Activated T-cell treated with anti-CD3 and anti-CD28 coated beads, Interleukin-2, amount 50 U/mL, for 72 hours (primary cell): Measurements from ENCODE around the gene NEUROD6. TPM values are rescaled to one million over a fixed set of nuclear protein-coding genes. Genes with fewer than 3 reads are reported as not detected.

ENCODE experiments used
- ATAC-seq, 2 donors: fragments of 150-1000 bp; cut with Tn5 transposase; replicated peaks in 1 of 2; 2 replicates each; pipeline ENCODE4 v1.10.0; 2021; ENCODE audit warnings: moderate library complexity in 2 of 2, mild to moderate bottlenecking in 1 of 2
- DNase-seq, 2 donors: peaks; one replicate each; pipeline ENCODE4 v3.0.0; 2021 to 2022; ENCODE audit warnings: mixed read lengths in 1 of 2
- H3K27ac Mint-ChIP-seq: one replicate; pipeline ENCODE4 v1.8.0; 2022; ENCODE audit warnings: mild to moderate bottlenecking, moderate library complexity, mixed read lengths
- H3K27me3 Mint-ChIP-seq: one replicate; pipeline ENCODE4 v1.8.0; 2022; ENCODE audit warnings: low read depth, mixed read lengths
- H3K36me3 Mint-ChIP-seq, 2 donors: one replicate each; pipeline ENCODE4 v1.8.0; 2022; ENCODE audit warnings: mixed read lengths in 2 of 2, mild to moderate bottlenecking in 1 of 2; ENCODE audit not compliant: insufficient read depth in 2 of 2
- H3K4me1 Mint-ChIP-seq: one replicate; pipeline ENCODE4 v1.8.0; 2022; ENCODE audit warnings: low read depth, mixed read lengths
- H3K4me3 Mint-ChIP-seq, 2 donors: one replicate each; pipeline ENCODE4 v1.8.0; 2022; ENCODE audit warnings: mild to moderate bottlenecking in 2 of 2, mixed read lengths in 2 of 2, moderate library complexity in 2 of 2
- H3K9me3 Mint-ChIP-seq, 2 donors: one replicate each; pipeline ENCODE4 v1.8.0; 2022; ENCODE audit warnings: mixed read lengths in 2 of 2
- total RNA-seq, 2 donors: library from RNA; stranded (reverse); gene quantifications; one replicate each; pipeline ENCODE4 v1.2.3, GENCODE V29; 2022

The NEUROD6 gene
- total RNA-seq, 2 donors from 2014 or later: not detected

GRCh38 chr7:31343516-31344305 is 3.2 kb upstream of the NEUROD6 start:
- Mint-ChIP-seq H3K4me1 (no peaks in the 10 kb centered on the region), H3K27me3 (peaks cover 5% of the 10 kb centered on the region), H3K27ac (no peak overlapping the region), H3K9me3 (peaks cover 0 to 4% of the 10 kb centered on the region in 2 donors), H3K4me3 (no peak overlapping the region), H3K36me3 (no peaks in the 10 kb centered on the region)
- no peak for DNase-seq
- ATAC-seq: no peak

- ATAC-seq (no peak), DNase-seq (no peak)
- no peak overlapping the region for H3K4me3 Mint-ChIP-seq
- H3K27ac Mint-ChIP-seq: no peak overlapping the region
- H3K4me1 Mint-ChIP-seq: no peaks in the 10 kb centered on the region
- peaks cover 0 to 4% of the 10 kb centered on the region in 2 donors for H3K9me3 Mint-ChIP-seq
- peaks cover 12% of the 10 kb centered on the region for H3K27me3 Mint-ChIP-seq
- H3K36me3 Mint-ChIP-seq: no peaks in the 10 kb centered on the region
These were observed 615 bp upstream of the NEUROD6 start for GRCh38 chr7:31341141-31341540.

GRCh38 chr7:31340051-31340450 is 475 bp downstream of the NEUROD6 start:
- Mint-ChIP-seq H3K9me3 (no peaks in the 10 kb centered on the region), H3K4me1 (no peaks in the 10 kb centered on the region), H3K27me3 (peaks cover 23% of the 10 kb centered on the region), H3K36me3 (peaks cover 0 to 1% of the 10 kb centered on the region in 2 donors), H3K4me3 (no peak overlapping the region), H3K27ac (no peak overlapping the region)
- no peak for DNase-seq
- no peak for ATAC-seq

- H3K4me3 Mint-ChIP-seq: no peak overlapping the region
- peaks cover 0 to 2% of the 10 kb centered on the region in 2 donors for H3K36me3 Mint-ChIP-seq
- DNase-seq (no peak), ATAC-seq (no peak)
- H3K27ac Mint-ChIP-seq: no peak overlapping the region
- peaks cover 27% of the 10 kb centered on the region for H3K27me3 Mint-ChIP-seq
- H3K9me3 Mint-ChIP-seq: no peaks in the 10 kb centered on the region
- no peaks in the 10 kb centered on the region for H3K4me1 Mint-ChIP-seq
These were observed 1.8 kb downstream of the NEUROD6 start for GRCh38 chr7:31338706-31339105.

GRCh38 chr7:31337002-31337565 is 3.4 kb downstream of the NEUROD6 start:
- Mint-ChIP-seq H3K4me1 (no peaks in the 10 kb centered on the region), H3K27me3 (peaks cover 27% of the 10 kb centered on the region), H3K4me3 (no peak overlapping the region), H3K36me3 (peaks cover 0 to 2% of the 10 kb centered on the region in 2 donors), H3K27ac (no peak overlapping the region), H3K9me3 (peaks cover 2 to 4% of the 10 kb centered on the region in 2 donors)
- ATAC-seq (no peak), DNase-seq (no peak)

- Mint-ChIP-seq H3K4me1 (no peaks in the 10 kb centered on the region), H3K27me3 (peaks cover 27% of the 10 kb centered on the region), H3K27ac (no peak overlapping the region), H3K4me3 (no peak overlapping the region), H3K9me3 (peaks cover 2 to 4% of the 10 kb centered on the region in 2 donors), H3K36me3 (peaks cover 0 to 2% of the 10 kb centered on the region in 2 donors)
- DNase-seq: no peak
- ATAC-seq: no peak
These were observed 4.1 kb downstream of the NEUROD6 start for GRCh38 chr7:31336202-31337001.

- no peak for DNase-seq
- H3K36me3 Mint-ChIP-seq: peaks cover 0 to 2% of the 10 kb centered on the region in 2 donors
- H3K4me3 Mint-ChIP-seq: no peak overlapping the region
- peaks cover 27% of the 10 kb centered on the region for H3K27me3 Mint-ChIP-seq
- no peaks in the 10 kb centered on the region for H3K4me1 Mint-ChIP-seq
- peaks cover 2 to 4% of the 10 kb centered on the region in 2 donors for H3K9me3 Mint-ChIP-seq
- no peak overlapping the region for H3K27ac Mint-ChIP-seq
- ATAC-seq: no peak
These were observed 4.7 kb downstream of the NEUROD6 start for GRCh38 chr7:31335884-31336201.

GRCh38 chr7:31335161-31335856 is 5.2 kb downstream of the NEUROD6 start:
- DNase-seq (no peak), ATAC-seq (no peak)
- H3K27me3 Mint-ChIP-seq: peaks cover 27% of the 10 kb centered on the region
- H3K27ac Mint-ChIP-seq: no peak overlapping the region
- H3K4me1 Mint-ChIP-seq: no peaks in the 10 kb centered on the region
- peaks cover 2 to 4% of the 10 kb centered on the region in 2 donors for H3K9me3 Mint-ChIP-seq
- peaks cover 0 to 2% of the 10 kb centered on the region in 2 donors for H3K36me3 Mint-ChIP-seq
- H3K4me3 Mint-ChIP-seq: no peak overlapping the region

GRCh38 chr7:31333291-31333690 is 7.2 kb downstream of the NEUROD6 start:
- H3K27ac Mint-ChIP-seq: no peak overlapping the region
- H3K36me3 Mint-ChIP-seq: peaks cover 0 to 2% of the 10 kb centered on the region in 2 donors
- H3K4me1 Mint-ChIP-seq: no peaks in the 10 kb centered on the region
- no peak overlapping the region for H3K4me3 Mint-ChIP-seq
- H3K9me3 Mint-ChIP-seq: peaks cover 5 to 7% of the 10 kb centered on the region in 2 donors
- DNase-seq: no peak
- no peak for ATAC-seq
- peaks cover 18% of the 10 kb centered on the region for H3K27me3 Mint-ChIP-seq

- Mint-ChIP-seq H3K36me3 (peaks cover 0 to 2% of the 10 kb centered on the region in 2 donors), H3K9me3 (peaks cover 4 to 7% of the 10 kb centered on the region in 2 donors), H3K4me1 (no peaks in the 10 kb centered on the region), H3K27ac (no peak overlapping the region), H3K27me3 (no peaks in the 10 kb centered on the region), H3K4me3 (no peak overlapping the region)
- ATAC-seq: no peak
- no peak for DNase-seq
These were observed 13.5 kb downstream of the NEUROD6 start for GRCh38 chr7:31327071-31327470.

GRCh38 chr7:31326416-31326815 is 14.1 kb downstream of the NEUROD6 start:
- DNase-seq (no peak), ATAC-seq (no peak)
- Mint-ChIP-seq H3K4me3 (no peak overlapping the region), H3K27me3 (no peaks in the 10 kb centered on the region), H3K4me1 (no peaks in the 10 kb centered on the region), H3K36me3 (peaks cover 0 to 2% of the 10 kb centered on the region in 2 donors), H3K27ac (no peak overlapping the region), H3K9me3 (peaks cover 4 to 7% of the 10 kb centered on the region in 2 donors)

GRCh38 chr7:31323101-31323500 is 17.4 kb downstream of the NEUROD6 start:
- ATAC-seq: no peak
- no peak overlapping the region for H3K4me3 Mint-ChIP-seq

GRCh38 chr7:31320675-31321074 is 19.9 kb downstream of the NEUROD6 start:
- Mint-ChIP-seq H3K27me3 (no peaks in the 10 kb centered on the region), H3K36me3 (peaks cover 0 to 2% of the 10 kb centered on the region in 2 donors), H3K9me3 (peaks cover 1 to 6% of the 10 kb centered on the region in 2 donors), H3K4me1 (no peaks in the 10 kb centered on the region), H3K27ac (no peak overlapping the region), H3K4me3 (no peak overlapping the region)
- ATAC-seq (no peak), DNase-seq (no peak)

More at GRCh38 chr7:31323101-31323500, 17.4 kb downstream of the NEUROD6 start:
- Mint-ChIP-seq H3K27ac (no peak overlapping the region), H3K4me1 (no peaks in the 10 kb centered on the region), H3K9me3 (peaks cover 1 to 6% of the 10 kb centered on the region in 2 donors), H3K27me3 (no peaks in the 10 kb centered on the region), H3K36me3 (peaks cover 0 to 2% of the 10 kb centered on the region in 2 donors)
- no peak for DNase-seq
